Measurements from ENCODE around the gene SLC7A1. TPM values are rescaled to one million over a fixed set of nuclear protein-coding genes. Genes with fewer than 3 reads are reported as not detected.

The SLC7A1 gene
- total and polyA plus RNA-seq, 7 donors = 2.4 to 25.6 (median 15.0) TPM

DNA sequence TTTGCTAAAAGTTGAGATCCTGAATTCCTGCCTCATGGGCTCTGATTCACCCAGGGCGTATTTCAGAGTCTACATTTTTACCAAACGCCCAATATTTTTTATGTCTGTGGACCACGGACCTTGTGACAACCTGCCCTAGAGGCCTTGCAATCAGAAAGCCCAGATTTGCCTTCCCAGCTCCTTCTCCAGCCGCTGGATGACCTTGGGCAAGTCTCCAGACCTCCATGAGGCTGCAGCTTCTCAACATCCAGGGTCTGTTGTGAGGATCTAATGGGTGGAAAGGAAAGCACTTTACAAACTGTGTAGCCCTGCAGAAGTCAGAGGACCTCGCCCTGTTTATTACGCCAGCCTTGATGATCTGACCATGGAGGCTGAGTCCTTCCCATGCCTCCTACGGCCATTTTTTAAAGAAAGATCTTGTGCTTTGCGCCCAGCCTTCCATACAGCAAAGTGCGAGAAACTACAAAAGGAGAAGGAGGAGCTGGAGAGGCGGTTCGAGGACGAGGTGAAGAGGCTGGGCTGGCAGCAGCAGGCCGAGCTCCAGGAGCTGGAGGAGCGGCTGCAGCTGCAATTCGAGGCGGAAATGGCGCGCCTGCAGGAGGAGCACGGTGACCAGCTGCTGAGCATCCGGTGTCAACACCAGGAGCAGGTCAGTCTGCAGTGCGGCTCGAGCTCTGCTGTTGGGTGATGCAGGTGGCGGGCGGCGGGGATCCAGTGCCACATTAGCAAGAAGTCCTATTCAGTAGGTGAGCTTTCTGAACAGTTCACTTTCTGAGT, 115.6 kb downstream of the SLC7A1 start:
- H3K9me3 ChIP-seq = no peaks in the 10 kb centered on the region
- 77 to 87% methylated on average over 25 of the region's 25 CpGs for WGBS, 2 donors
- TF ChIP-seq POLR2A (IDR thresholded peaks at IDR 0.05) (no peak), EP300 (IDR thresholded peaks at IDR 0.05) (no peak), POLR2AphosphoS5 (IDR thresholded peaks at IDR 0.05) (no peak)
- TF ChIP-seq, protein P1, sequence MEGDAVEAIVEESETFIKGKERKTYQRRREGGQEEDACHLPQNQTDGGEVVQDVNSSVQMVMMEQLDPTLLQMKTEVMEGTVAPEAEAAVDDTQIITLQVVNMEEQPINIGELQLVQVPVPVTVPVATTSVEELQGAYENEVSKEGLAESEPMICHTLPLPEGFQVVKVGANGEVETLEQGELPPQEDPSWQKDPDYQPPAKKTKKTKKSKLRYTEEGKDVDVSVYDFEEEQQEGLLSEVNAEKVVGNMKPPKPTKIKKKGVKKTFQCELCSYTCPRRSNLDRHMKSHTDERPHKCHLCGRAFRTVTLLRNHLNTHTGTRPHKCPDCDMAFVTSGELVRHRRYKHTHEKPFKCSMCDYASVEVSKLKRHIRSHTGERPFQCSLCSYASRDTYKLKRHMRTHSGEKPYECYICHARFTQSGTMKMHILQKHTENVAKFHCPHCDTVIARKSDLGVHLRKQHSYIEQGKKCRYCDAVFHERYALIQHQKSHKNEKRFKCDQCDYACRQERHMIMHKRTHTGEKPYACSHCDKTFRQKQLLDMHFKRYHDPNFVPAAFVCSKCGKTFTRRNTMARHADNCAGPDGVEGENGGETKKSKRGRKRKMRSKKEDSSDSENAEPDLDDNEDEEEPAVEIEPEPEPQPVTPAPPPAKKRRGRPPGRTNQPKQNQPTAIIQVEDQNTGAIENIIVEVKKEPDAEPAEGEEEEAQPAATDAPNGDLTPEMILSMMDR (IDR thresholded peaks at IDR 0.05) = no peak
- no peak overlapping the region for H3K4me3 ChIP-seq
- H3K27me3 ChIP-seq = no peaks in the 10 kb centered on the region
- no peaks in the 10 kb centered on the region for H3K4me1 ChIP-seq
- H3K27ac ChIP-seq = no peak overlapping the region
- H3K36me3 ChIP-seq = no peaks in the 10 kb centered on the region
- DNase-seq = no peak
- intact Hi-C loops (cut with DNase I) = loop anchor here (10.0 kb wide), 1 partner anchor 115 kb away; no protein-coding TSS in a partner anchor

DNA sequence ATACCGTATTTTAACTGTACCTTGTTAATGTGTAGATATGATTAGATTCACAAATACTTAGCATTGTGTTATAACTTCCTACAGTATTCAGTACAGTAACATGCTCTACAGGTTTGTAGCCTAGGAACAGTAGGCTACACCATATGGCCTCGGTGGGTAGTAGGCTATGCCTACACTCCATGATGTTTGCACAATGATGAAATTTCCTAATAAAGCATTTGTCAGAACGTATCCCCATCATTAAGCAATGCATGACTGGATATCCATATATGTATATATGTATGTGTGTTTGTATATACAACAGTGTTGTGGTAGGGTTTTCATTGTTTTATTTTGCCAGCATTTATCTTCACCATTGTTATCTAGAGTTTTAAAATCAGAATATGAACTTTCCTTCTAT, 119.4 kb downstream of the SLC7A1 start:
- 82 to 87% methylated on average over 3 of the region's 3 CpGs for WGBS, 2 donors
- H3K4me1 ChIP-seq = no peaks in the 10 kb centered on the region
- H3K4me3 ChIP-seq = no peak overlapping the region
- H3K27me3 ChIP-seq = no peaks in the 10 kb centered on the region
- intact Hi-C loops (cut with DNase I) = loop anchor here (10.0 kb wide), 1 partner anchor 111 kb away; no protein-coding TSS in a partner anchor
- TF ChIP-seq, protein P1 (IDR thresholded peaks at IDR 0.05) = no peak
- no peak for TF ChIP-seq POLR2AphosphoS5 (IDR thresholded peaks at IDR 0.05)
- no peak for TF ChIP-seq POLR2A (IDR thresholded peaks at IDR 0.05)
- no peak for TF ChIP-seq EP300 (IDR thresholded peaks at IDR 0.05)
- H3K36me3 ChIP-seq = no peaks in the 10 kb centered on the region
- H3K9me3 ChIP-seq = no peaks in the 10 kb centered on the region
- DNase-seq = no peak
- no peak overlapping the region for H3K27ac ChIP-seq

DNA sequence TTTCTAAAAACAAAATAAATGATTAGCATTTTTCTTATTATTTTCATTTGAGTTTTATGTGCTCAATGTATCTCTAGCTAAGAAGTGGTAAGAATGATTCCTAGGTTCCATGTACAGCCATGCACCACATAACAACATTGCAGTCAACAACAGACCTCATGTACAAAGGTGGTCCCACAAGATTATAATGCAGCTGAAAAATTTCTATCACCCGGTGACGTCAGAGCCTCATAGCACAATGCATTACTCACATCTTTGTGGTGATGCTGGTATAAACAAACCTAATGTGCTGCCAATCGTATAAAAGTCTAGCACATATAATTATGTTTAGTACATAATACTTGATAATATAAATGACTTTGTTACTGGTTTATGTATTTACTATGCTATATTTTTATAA, 120.5 kb downstream of the SLC7A1 start:
- Histone ChIP-seq H3K4me1 (no peaks in the 10 kb centered on the region), H3K4me3 (no peak overlapping the region), H3K9me3 (no peaks in the 10 kb centered on the region), H3K27me3 (no peaks in the 10 kb centered on the region), H3K36me3 (no peaks in the 10 kb centered on the region), H3K27ac (no peak overlapping the region)
- TF ChIP-seq EP300 (IDR thresholded peaks at IDR 0.05) (no peak), POLR2AphosphoS5 (IDR thresholded peaks at IDR 0.05) (no peak), POLR2A (IDR thresholded peaks at IDR 0.05) (no peak)
- TF ChIP-seq, protein P1 (IDR thresholded peaks at IDR 0.05) = no peak
- no peak for DNase-seq
- 81 to 86% methylated on average over 3 of the region's 3 CpGs for WGBS, 2 donors
- intact Hi-C loops (cut with DNase I) = loop anchor here (10.0 kb wide), 1 partner anchor 110 kb away; no protein-coding TSS in a partner anchor

DNA sequence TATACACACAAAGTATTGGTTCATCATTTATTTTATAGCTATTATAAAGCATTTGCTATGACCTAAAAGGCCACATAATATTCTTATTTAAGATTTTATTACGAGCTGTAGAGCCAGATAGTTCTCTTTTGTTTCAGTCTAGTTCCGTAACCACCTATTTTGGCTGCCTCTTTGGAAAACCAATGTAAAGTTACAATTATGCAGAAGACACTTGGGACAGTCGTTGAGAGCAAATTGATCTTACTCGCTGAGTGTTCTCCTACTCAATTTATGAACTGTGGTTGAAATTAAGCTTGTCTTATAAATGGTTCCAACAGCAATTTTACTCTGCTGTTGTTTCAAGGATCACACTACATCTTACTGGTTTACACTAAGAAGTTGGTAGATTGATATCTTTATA, 122.3 kb downstream of the SLC7A1 start:
- Histone ChIP-seq H3K27me3 (no peaks in the 10 kb centered on the region), H3K36me3 (no peaks in the 10 kb centered on the region), H3K4me1 (no peaks in the 10 kb centered on the region), H3K9me3 (no peaks in the 10 kb centered on the region), H3K4me3 (no peak overlapping the region), H3K27ac (no peak overlapping the region)
- TF ChIP-seq POLR2A (IDR thresholded peaks at IDR 0.05) (no peak), POLR2AphosphoS5 (IDR thresholded peaks at IDR 0.05) (no peak), EP300 (IDR thresholded peaks at IDR 0.05) (no peak)
- TF ChIP-seq, protein P1 (IDR thresholded peaks at IDR 0.05) = no peak
- intact Hi-C loops (cut with DNase I) = loop anchor here (10.0 kb wide), 1 partner anchor 108 kb away; no protein-coding TSS in a partner anchor
- 79 to 86% methylated on average over 4 of the region's 4 CpGs for WGBS, 2 donors
- no peak for DNase-seq

All from sigmoid colon (tissue), 7 donors.